Right forelimb (tissue), 1 donor: ENCODE results near the gene TMSB4X.
"Not testable (repeated sequence)": the region's sequence is repeated elsewhere in the genome, so short reads cannot be mapped to it uniquely, and the experiment has no call there.

ENCODE experiments used
- DNase-seq: peaks from one replicate; pipeline ENCODE4 v3.0.0-alpha.2; 2018

TMSB4X gene

DNA sequence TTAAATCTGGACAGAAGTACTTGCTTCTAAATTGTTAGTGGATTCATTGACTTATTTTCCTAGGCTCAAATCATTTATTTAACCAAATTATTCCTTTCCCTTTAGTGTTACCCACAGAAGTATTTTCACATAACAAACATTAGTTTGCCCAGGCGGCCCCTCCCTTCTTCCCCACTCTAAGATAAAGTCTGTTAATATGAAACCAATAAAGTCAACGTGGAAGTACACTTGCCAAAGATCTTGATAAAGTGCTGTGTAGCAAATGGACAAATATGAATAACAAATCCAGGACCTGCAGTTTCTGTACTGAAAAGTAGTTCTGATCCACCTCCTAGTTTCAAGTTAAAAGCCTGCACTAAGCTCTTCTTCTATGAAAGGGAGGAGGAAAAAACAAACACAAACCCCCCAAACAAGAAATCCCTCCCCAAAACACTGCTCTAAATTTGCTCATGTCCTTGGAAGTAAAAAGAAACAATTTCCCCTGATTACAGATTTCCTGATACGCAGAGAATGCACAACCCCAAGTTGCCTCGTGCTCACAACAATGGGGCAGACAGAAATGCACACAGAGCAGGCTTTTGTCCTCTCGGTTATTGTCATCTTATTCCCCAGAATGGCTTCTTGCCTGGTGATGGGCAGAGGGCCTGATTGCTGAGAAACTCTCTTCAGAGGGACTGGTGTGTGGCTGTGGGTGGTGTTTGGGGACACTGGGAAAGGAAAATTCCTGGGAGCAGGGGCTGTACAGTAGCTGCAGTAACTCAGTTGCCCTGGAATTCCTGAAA is 23.2 kb downstream of the TMSB4X start:
- no peak for DNase-seq

DNA sequence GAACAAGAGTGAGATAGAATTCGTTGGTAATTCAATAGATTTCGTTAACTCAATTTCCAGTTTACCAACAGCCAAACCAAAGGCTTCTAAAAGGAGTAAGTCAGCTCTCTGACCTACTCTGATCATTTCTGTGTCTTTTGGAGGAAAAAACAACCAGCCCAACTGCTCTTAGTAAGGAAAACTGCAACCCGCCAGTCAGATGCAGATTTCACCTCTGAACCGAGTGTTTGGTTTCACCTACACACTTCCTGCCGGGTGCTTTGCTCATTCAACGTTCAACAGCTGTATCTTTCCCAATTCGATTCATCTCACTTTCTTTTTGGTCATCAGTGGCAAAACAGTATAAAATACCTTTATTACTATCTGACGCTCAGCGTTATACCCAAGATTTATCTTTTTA is 24.5 kb downstream of the TMSB4X start:
- DNase-seq = no peak

DNA sequence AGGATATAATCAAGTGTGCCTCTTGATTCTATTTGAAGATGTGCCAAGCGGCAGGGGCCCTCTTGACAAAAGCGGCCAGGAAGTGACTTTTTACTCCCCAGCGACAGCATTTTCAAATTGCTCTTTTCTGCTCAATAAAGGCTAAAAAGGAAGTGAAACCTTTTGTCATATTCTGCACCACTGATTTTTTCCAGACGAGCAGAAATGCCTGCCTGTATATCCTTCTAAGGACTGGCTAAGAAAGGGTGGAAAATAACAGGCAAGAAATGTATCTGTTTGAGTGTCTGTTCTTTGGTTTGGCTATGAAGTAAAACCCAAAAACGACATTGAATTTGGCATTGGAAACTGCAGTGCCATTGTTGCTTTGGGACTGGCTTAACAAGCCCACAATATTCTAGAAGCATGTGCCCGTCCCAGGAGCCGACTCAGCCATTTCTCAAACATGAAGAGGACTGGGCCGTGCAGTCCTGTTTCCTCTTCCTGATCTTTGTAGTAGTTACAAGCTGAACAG is 25.4 kb downstream of the TMSB4X start:
- DNase-seq = no peak

DNA sequence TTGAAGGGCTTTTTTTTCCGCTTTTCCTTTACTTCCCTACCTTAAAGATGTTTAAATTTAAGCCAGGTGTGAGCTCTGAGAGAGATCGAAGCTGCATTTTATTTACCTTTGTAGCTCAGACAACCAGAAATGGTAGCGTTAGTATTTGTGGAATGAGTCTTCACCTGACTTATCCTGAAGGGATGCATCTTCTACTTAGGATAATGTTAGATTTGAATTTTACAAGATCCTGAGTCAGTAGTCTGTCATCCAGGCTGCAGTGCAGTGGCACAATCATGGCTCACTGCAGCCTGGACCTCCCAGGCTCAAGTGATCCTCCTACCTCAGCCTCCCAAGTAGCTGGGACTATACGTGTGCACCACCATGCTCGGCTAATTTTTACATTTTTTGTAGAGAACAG is 26.2 kb downstream of the TMSB4X start:
- no peak for DNase-seq

DNA sequence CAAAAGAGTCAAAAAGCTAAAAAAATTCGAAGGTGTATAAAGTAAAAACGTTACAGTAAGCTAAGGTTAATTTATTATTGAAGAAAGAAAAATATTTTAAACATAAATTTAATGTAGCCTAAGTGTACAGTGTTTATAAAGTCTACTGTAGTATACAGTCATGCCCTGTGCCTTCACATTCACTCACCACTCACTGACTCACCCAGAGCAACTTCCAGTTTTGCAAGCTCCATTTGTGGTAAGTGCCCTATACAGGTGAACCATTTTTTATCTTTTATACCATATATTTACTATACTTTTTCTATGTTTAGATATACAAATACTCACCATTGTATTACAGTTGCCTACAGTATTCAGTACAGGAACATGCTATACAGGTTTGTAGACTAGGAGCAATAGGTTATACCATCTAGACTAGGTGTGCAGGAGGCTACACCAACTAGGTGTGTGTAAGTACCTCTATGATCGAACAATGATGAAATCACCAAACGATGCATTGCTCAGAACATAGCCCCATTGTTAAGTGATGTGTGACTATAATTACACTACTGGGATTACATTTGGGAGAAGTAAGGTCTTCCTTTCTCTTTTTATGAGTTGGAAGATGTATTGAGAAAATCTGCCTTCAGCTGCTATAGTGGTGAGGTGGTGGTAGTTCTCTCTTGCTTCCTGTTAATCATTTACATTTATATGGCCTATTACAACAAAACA is 27.2 kb downstream of the TMSB4X start:
- no peak for DNase-seq

DNA sequence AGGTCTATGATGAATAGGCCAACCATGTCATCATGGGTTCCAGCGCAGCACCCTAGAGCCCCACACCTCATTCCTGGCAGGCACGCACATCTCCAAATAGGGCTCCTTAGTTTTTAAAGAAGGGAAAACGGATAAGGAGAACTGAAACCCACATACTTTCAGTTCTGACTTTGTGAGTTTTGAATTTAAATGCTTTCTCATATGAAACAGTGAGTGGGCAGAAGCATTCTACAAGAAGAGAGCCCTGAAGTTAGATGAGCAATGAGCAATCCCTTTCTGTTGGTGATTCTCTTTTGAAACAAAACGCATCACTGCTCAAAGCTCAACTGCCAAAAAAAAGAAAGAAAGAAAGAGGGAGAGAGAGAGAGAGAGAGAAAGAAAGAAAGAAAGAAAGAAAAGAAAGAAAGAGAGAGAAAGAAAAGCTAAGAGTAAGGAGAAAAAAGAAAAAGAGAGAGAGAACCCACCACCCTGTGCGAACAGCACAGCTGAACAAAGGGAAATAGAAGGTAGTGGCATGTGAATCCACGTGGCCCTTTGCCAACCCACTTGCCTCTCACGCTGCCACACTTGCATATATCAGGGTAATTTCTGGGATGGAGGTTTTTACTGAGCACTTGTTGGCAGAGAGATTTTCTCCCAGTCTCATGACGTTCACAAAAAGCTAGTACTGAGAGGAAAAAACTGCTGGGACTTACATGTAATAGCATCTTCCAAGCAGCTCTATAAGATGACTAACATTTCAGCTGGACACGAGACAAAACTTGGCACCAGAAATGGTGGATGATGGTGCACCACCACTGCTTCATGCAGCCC is 31.0 kb downstream of the TMSB4X start:
- DNase-seq = no peak

DNA sequence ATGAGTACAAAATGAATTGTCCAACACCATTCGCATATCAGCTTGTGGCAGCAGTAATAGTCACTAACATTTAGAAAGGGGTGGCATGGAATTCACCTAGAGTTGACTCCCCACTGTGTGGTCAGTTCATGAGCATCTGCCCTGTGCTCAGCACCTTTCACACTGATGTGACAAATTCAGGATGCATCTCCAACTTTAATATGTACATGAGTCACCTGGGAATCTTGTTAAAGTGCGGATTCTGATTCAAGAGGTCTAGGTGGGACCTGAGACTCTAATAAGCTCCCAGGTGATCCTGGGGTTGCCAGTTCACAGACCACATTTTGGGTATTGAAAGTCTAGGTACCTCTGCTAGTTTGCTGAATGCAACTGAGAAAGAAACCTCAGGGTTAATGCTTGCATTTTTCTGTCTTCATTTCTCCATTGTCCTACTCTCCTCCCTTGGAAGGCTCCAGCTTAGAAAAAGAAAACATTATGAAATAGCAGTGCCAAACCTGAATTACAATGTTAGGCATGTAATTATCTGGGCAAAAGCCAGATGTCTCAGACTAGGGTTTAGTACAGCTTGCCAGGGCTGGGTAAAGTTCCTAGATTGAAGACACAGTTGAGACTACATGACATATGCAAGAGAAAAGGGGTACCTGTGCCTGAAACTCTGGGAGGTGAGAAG is 32.7 kb downstream of the TMSB4X start:
- DNase-seq = no peak

DNA sequence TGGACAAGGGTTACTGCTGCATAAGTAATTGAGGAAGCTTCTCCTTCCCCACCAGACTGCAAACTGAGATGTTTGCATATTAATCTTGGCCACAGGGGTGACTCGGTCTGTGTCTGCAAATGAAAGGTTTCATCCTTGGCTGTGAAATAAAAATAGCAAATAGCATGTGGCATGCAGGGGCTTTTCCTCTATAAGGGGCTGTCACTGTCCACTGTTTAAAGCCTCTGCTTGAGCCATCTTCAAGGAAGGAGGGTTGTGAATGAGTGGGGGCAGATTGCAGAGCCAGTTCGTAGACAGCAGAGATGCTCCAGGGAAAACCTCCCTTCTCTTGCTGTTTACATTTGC is 33.3 kb downstream of the TMSB4X start:
- DNase-seq = no peak

DNA sequence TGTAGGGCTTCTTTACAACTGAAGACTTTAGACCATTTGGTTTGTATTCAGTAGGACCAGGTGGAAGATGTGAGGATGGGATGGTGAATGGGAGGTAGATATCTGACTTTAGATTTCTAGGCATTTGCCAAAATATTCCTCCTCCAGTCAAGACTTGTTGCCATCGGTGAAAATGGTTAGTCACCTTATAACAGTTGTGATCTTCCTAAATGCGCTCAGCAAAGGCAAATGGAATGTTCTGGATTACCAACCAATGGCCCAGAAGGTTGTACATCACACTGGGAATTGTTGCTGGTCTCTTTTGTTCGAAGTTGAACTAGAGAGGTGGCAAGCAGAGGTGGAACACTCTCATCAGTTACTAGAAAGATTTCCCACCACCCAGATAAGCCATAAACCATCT is 33.9 kb downstream of the TMSB4X start:
- DNase-seq = no peak

DNA sequence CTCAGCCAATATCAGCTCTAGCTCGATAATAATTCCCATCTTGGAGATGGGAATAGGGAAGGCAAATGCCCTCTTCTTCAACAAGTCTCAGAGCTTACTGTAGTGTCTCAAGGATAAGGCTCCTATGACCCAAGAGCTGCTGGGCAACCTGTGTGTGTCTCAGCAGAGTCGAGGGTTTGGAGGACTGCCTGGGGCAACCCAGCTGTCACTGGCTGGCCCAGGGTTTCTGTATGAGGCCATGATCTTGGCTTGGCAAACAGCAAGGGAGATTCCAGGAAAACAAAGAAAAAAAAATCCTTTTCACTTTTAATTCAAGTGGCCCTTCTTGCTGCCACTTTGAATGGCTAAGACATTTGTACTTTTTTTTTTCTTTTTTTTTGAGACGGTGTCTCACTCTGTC is 34.4 kb downstream of the TMSB4X start:
- no peak for DNase-seq

DNA sequence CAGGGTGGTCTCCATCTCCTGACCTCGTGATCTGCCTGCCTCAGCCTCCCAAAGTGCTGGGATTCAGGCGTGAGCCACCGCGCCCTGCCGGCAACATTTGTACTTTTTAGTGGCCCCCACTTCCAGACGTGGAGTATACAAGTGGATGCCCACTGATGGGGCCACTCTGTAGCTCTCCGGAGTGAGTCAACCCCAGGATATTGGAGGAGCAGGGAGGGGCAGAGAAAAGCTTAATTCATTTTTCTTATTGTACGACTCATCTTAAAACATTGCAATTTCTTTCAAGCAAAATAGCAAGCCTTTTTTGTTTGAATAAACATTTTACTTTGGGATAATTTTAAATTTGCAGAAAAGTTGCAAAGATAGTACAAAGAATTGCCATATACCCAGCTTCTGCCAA is 34.9 kb downstream of the TMSB4X start:
- no peak for DNase-seq

DNA sequence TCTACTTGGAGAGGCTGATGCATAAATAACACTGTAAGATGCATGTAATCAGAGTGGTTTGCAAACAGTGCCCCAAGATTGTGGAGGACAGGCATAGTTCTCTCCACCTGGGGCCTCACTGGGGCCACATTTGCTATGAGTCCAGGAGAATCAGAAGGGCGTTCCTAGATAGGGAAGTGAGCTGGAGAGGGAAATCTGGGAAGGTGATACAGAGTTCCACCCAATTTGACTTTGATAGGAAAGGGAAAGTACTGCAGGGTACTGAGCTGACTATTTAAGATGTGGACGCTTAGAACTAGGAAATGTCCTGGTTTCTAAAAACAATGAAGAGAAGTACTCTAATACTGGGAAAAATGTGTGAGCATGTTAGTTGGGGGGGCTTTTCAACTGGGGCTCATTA is 35.6 kb downstream of the TMSB4X start:
- DNase-seq = no peak

DNA sequence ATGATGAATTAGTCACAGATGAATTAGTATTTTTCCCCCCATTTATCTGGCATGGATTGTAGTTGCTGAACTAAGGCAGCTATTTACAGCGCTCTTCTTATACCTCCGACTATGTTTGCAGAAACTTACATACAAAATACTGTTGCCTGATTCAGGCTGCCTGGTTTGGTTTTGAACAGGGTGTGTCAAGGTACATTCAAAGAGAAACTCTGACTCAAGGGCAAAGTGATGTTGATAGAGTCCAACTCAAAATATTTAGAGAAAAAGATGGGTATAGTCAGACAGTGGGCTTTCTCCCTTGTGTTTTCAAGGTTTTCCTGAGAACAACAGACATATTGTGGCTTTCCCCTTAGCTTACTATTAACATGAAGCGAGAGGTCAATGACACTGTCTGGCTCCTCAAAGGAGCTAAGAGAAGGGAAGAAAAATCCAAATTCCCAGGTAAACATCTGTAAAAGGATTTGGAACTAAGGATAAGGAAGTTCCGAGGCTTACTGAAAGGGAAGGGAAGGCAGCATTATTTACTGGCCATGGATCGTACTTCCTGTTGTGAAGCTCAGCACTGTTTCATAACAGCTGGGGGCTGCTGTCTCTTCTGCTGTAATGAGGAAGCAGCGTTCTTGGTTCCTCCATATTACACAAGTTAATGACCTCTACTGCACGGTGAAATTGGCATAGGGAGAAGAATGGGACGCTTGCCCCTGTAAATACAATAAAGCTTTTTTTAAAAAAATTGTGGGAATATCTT is 38.6 kb downstream of the TMSB4X start:
- no peak for DNase-seq

DNA sequence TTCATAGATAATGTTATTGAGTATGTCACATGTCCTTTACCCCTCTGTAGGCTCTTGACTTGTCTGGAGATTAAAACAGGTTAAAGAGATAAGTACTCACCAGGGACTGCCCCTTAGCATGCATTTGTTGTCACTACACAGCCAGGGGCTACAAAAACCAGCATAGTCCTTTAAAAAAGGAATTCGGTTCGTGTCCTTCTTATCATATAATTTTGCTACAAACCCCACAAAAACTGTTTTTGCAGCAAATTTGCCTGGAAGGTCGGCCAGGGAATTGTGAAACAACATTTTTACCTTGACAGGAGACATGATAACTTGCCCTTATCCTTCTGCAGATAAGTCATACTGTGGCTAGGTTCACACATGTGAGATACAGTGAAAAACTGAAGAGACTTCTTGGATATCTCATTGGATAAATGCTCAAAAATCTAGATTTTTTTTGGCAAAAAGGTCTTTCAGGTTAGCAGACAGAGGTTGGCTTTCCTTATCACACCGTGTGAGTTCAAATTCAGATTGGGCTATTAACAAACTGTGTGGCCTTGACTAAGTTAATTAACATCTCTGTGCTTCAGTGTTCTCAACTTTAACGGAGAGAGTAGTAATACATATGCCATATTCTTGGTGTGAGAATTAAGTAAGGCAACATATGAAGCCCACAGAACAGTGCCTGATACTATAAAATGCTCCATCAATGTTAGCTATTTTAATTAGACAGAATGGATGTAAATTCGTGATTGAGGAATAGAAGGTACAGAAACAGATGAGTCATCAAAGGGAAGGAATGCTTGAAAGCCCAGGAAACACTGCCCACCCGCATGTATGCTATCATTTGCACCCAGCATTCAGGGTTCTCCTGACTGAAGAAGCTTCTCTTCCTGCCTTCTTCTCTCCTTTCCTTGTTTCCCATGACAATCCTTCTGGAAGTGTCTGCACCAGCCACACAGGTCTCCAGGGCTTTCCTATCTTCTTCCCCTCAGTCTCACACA is 39.5 kb downstream of the TMSB4X start:
- no peak for DNase-seq

DNA sequence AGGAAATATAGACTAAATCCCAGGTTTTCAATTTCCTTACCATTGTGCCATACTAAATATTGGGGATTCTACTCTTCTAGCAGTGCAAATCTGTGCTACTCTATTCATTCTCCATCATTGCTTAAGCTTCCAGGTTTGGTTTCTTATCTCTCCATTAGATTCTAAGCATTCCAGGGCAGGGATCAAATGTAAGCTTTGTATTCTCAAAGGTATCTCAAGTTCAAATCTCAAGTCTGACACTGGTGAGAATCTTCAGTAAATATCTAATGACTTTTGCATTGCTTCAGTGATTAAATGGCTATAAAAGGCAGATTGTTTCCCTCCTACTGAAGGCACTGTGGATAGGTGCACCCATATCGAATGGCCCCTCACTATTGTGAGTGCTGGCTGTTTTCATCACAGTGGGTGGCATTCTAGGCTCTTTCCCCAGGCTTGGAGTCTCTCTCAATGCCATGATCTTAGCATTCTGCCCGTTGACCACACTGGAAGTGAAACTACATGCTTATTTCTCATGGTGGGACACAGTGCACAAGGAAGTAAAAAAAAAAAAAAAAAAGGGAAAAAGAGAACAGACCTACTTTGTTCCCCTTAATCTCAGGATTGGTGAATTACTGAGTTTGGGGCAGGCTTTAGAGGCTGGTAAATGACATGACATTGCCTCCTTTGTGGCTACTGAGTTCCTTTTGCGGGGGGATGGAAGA is 40.8 kb downstream of the TMSB4X start:
- DNase-seq = no peak

DNA sequence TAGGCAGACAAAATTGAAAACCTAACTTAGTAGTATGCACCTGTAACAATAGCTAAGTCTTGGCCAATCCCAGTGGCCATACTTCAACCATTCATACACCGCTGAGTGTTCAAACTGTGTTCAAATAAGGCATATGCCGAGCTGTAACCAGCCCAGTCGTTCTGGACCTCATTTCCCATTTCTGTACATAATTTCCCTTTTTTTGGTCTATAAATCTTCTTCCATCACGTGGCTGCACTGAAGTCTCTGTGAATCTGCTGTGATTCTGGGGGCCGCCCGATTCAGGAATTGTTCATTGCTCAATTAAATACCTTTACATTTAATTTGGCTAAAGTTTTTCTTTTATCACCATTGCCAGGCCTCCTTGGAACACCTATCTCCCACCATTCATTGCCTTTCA is 41.8 kb downstream of the TMSB4X start:
- DNase-seq = not testable (repeated sequence)

DNA sequence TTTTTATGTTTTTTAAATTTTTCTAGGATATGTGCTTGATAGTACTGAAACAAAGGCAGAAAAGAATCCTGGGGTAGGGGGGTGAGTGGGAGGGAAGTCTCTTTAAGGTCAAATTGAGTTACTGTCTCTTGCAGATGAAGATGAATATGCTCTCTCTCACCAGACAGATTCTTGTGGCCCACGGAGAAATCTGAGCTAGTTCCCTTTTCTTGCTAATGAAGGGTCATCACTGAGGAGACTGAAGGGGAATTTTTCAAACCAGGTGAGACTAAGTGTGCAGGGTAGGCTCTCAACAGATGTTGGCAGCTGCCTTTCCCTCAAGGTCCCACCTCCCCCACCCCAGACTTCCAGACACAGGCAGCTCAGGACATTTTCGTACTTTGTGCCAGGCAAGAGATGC is 48.0 kb downstream of the TMSB4X start:
- no peak for DNase-seq

DNA sequence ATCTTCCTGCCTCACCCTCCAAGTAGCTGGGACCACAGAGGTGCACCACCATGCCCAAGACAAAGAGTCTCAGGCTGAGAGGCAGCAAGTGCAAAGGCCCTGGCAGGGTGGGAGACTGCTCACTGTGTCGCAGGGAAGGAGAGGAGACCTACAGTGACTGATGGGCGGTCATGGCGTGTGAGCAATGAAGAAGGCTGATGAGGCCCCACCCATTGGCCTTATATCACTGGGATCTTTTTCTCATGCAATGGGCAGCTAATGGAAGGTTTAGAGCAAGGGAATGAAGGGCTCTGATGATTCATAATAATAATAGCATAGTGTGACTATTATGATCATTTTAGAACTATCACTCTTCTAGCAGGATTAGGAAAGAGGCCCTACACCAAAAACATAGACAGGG is 48.7 kb downstream of the TMSB4X start:
- DNase-seq = no peak

DNA sequence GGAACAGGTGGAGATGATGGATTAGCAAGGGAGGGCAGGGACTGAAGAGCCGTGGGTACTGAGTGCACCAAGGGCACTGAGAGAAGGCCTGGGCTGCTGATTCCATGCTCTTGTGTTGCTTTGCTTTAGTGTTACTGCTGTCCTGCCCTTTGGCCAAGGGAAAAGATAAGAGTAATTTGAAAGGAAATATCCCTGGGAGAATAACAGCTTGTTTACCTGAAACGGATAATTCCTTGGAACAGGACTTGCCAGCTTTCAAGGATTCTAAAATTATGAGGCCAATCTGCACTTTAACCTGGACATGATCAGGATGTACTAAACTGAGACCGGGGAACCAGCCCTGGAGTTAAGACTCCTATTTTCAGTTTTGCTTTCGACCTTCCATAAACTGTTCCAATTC is 49.1 kb downstream of the TMSB4X start:
- no peak for DNase-seq

DNA sequence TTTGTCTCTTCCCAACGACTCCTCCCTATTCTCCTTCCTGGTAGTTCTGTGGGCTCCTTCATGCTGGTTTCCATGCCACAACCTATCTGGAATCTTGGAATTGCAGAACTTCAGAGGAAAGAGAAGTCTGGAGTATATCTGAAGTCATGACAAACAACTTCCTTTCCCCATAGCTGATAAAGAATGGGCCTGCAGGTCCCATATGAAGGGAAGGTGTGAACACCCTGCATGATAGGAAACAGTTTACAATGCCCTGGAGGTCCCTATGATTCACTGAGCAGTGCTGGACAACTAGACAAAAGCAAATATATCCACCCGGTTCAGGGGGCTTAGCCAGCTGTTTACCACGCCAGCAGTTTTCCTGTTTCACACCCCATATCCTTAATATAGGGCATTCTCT is 50.1 kb downstream of the TMSB4X start:
- DNase-seq = no peak
